ENCODE measurements around the gene CEP44. TPM values are rescaled to one million over a fixed set of nuclear protein-coding genes. Genes with fewer than 3 reads are reported as not detected.
"Not testable (repeated sequence)": the region's sequence is repeated elsewhere in the genome, so short reads cannot be mapped to it uniquely, and the experiment has no call there.

Gene CEP44
- total RNA-seq, 2 experiments from 2014 or later, result 25.1 to 26.9 TPM

GRCh38 chr4:174358410-174358809 is 74.7 kb downstream of the CEP44 start:
- Mint-ChIP-seq H3K9me3 (no peaks in the 10 kb centered on the region), H3K4me1 (peaks cover 31% of the 10 kb centered on the region), H3K27ac (peak overlapping the region; percentile 59), H3K36me3 (ENCODE audit: low read depth) (no peaks in the 10 kb centered on the region), H3K27me3 (peaks cover 25% of the 10 kb centered on the region), H3K4me3 (no peak overlapping the region)
- POLR2A ChIA-PET, result interaction anchor here (0.9 to 1.8 kb wide), 4 partner anchors 75 to 232 kb away, joined by 3 to 8 read pairs (median 4); partner anchors contain the start of genes CEP44, FBXO8 and HPGD
- no peak for DNase-seq
- CTCF ChIA-PET, result no interaction called here

- Mint-ChIP-seq H3K27me3 (peaks cover 25% of the 10 kb centered on the region), H3K9me3 (no peaks in the 10 kb centered on the region), H3K4me1 (peaks cover 31% of the 10 kb centered on the region), H3K27ac (peak overlapping the region; percentile 59), H3K36me3 (ENCODE audit: low read depth) (no peaks in the 10 kb centered on the region), H3K4me3 (no peak overlapping the region)
- DNase-seq, result peak; percentile 25
- POLR2A ChIA-PET, result interaction anchor here (0.9 to 1.8 kb wide), 4 partner anchors 75 to 232 kb away, joined by 3 to 8 read pairs (median 4); partner anchors contain the start of genes CEP44, FBXO8 and HPGD
- CTCF ChIA-PET, result no interaction called here
Measured at GRCh38 chr4:174358829-174359228, 75.1 kb downstream of the CEP44 start.

- Mint-ChIP-seq H3K9me3 (no peaks in the 10 kb centered on the region), H3K27me3 (peaks cover 19% of the 10 kb centered on the region), H3K27ac (no peak overlapping the region), H3K4me3 (no peak overlapping the region), H3K4me1 (peaks cover 28% of the 10 kb centered on the region), H3K36me3 (ENCODE audit: low read depth) (no peaks in the 10 kb centered on the region)
- DNase-seq, result no peak
- POLR2A ChIA-PET, result no interaction called here
- CTCF ChIA-PET, result interaction anchor here (1.1 kb wide), 1 partner anchor 353 kb away, joined by 6 read pairs; no protein-coding TSS in a partner anchor
Measured at GRCh38 chr4:174362340-174362739, 78.6 kb downstream of the CEP44 start.

- CTCF ChIA-PET; H3K9me3 Mint-ChIP-seq; POLR2A ChIA-PET; DNase-seq; H3K27ac Mint-ChIP-seq; H3K36me3 Mint-ChIP-seq (ENCODE audit: low read depth); H3K4me3 Mint-ChIP-seq: not testable (repeated sequence)
- Mint-ChIP-seq H3K4me1 (peaks cover 17% of the 10 kb centered on the region), H3K27me3 (peaks cover 18% of the 10 kb centered on the region)
Measured at GRCh38 chr4:174363782-174364181, 80.1 kb downstream of the CEP44 start.

GRCh38 chr4:174365018-174365587 is 81.4 kb downstream of the CEP44 start:
- H3K27me3 Mint-ChIP-seq, result peaks cover 16% of the 10 kb centered on the region
- no peak for DNase-seq
- ChIA-PET POLR2A (no interaction called here), CTCF (interaction anchor here (0.7 to 1.7 kb wide), 4 partner anchors 8 to 267 kb away, joined by 3 to 7 read pairs (median 4); no protein-coding TSS in a partner anchor)
- H3K4me3 Mint-ChIP-seq, result no peak overlapping the region
- no peak overlapping the region for H3K27ac Mint-ChIP-seq
- H3K9me3 Mint-ChIP-seq, result no peaks in the 10 kb centered on the region
- H3K4me1 Mint-ChIP-seq, result peaks cover 5% of the 10 kb centered on the region
- H3K36me3 Mint-ChIP-seq (ENCODE audit: low read depth), result no peaks in the 10 kb centered on the region

- Mint-ChIP-seq H3K27ac (no peak overlapping the region), H3K27me3 (peaks cover 5% of the 10 kb centered on the region), H3K36me3 (ENCODE audit: low read depth) (no peaks in the 10 kb centered on the region), H3K4me3 (no peak overlapping the region), H3K4me1 (no peaks in the 10 kb centered on the region), H3K9me3 (no peaks in the 10 kb centered on the region)
- DNase-seq, result no peak
- ChIA-PET CTCF (no interaction called here), POLR2A (no interaction called here)
Measured at GRCh38 chr4:174369985-174370384, 86.3 kb downstream of the CEP44 start.

GRCh38 chr4:174373821-174374220 is 90.1 kb downstream of the CEP44 start:
- H3K36me3 Mint-ChIP-seq (ENCODE audit: low read depth), result no peaks in the 10 kb centered on the region
- POLR2A ChIA-PET, result no interaction called here
- no peak overlapping the region for H3K4me3 Mint-ChIP-seq
- no peaks in the 10 kb centered on the region for H3K4me1 Mint-ChIP-seq
- peaks cover 11% of the 10 kb centered on the region for H3K27me3 Mint-ChIP-seq
- H3K27ac Mint-ChIP-seq, result no peak overlapping the region
- no peaks in the 10 kb centered on the region for H3K9me3 Mint-ChIP-seq
- DNase-seq, result no peak
- CTCF ChIA-PET, result no interaction called here

GRCh38 chr4:174375422-174375821 is 91.7 kb downstream of the CEP44 start:
- no peak for DNase-seq
- peaks cover 14% of the 10 kb centered on the region for H3K27me3 Mint-ChIP-seq
- no peaks in the 10 kb centered on the region for H3K9me3 Mint-ChIP-seq
- no peaks in the 10 kb centered on the region for H3K36me3 Mint-ChIP-seq (ENCODE audit: low read depth)
- H3K4me1 Mint-ChIP-seq, result no peaks in the 10 kb centered on the region
- H3K27ac Mint-ChIP-seq, result no peak overlapping the region
- CTCF ChIA-PET, result no interaction called here
- H3K4me3 Mint-ChIP-seq, result no peak overlapping the region
- POLR2A ChIA-PET, result no interaction called here

- no peak for DNase-seq
- H3K27me3 Mint-ChIP-seq, result peaks cover 13% of the 10 kb centered on the region
- no peak overlapping the region for H3K4me3 Mint-ChIP-seq
- ChIA-PET POLR2A (no interaction called here), CTCF (interaction anchor here (0.6 kb wide), 1 partner anchor 12 kb away, joined by 4 read pairs; no protein-coding TSS in a partner anchor)
- no peaks in the 10 kb centered on the region for H3K36me3 Mint-ChIP-seq (ENCODE audit: low read depth)
- no peak overlapping the region for H3K27ac Mint-ChIP-seq
- no peaks in the 10 kb centered on the region for H3K4me1 Mint-ChIP-seq
- no peaks in the 10 kb centered on the region for H3K9me3 Mint-ChIP-seq
Measured at GRCh38 chr4:174377613-174378012, 93.9 kb downstream of the CEP44 start.

- Mint-ChIP-seq H3K27me3 (peaks cover 13% of the 10 kb centered on the region), H3K36me3 (ENCODE audit: low read depth) (no peaks in the 10 kb centered on the region), H3K4me3 (no peak overlapping the region), H3K4me1 (no peaks in the 10 kb centered on the region), H3K27ac (no peak overlapping the region), H3K9me3 (no peaks in the 10 kb centered on the region)
- DNase-seq, result no peak
- CTCF ChIA-PET, result no interaction called here
- POLR2A ChIA-PET, result no interaction called here
Measured at GRCh38 chr4:174378951-174379350, 95.2 kb downstream of the CEP44 start.

- H3K4me3 Mint-ChIP-seq; CTCF ChIA-PET; DNase-seq; H3K27me3 Mint-ChIP-seq; H3K9me3 Mint-ChIP-seq; H3K36me3 Mint-ChIP-seq (ENCODE audit: low read depth); H3K4me1 Mint-ChIP-seq; POLR2A ChIA-PET; H3K27ac Mint-ChIP-seq: not testable (repeated sequence)
Measured at GRCh38 chr4:174380206-174380605, 96.5 kb downstream of the CEP44 start.

GRCh38 chr4:174380699-174381439 is 97.2 kb downstream of the CEP44 start:
- DNase-seq, result no peak
- Mint-ChIP-seq H3K9me3 (no peaks in the 10 kb centered on the region), H3K4me1 (no peaks in the 10 kb centered on the region), H3K27me3 (peaks cover 9% of the 10 kb centered on the region), H3K4me3 (no peak overlapping the region), H3K36me3 (ENCODE audit: low read depth) (no peaks in the 10 kb centered on the region), H3K27ac (no peak overlapping the region)
- CTCF ChIA-PET, result no interaction called here
- POLR2A ChIA-PET, result no interaction called here

GRCh38 chr4:174381440-174381800 is 97.7 kb downstream of the CEP44 start:
- no peaks in the 10 kb centered on the region for H3K9me3 Mint-ChIP-seq
- H3K36me3 Mint-ChIP-seq (ENCODE audit: low read depth), result no peaks in the 10 kb centered on the region
- H3K4me1 Mint-ChIP-seq, result no peaks in the 10 kb centered on the region
- H3K27me3 Mint-ChIP-seq, result peaks cover 9% of the 10 kb centered on the region
- no peak for DNase-seq
- POLR2A ChIA-PET, result no interaction called here
- CTCF ChIA-PET, result no interaction called here
- no peak overlapping the region for H3K27ac Mint-ChIP-seq
- no peak overlapping the region for H3K4me3 Mint-ChIP-seq
